Skeletal muscle tissue (tissue), 4 donors: Measurements from ENCODE around the gene KRT82. TPM values are rescaled to one million over a fixed set of nuclear protein-coding genes. Genes with fewer than 3 reads are reported as not detected.
"Not testable (repeated sequence)": the region's sequence is repeated elsewhere in the genome, so short reads cannot be mapped to it uniquely, and the experiment has no call there.

Source experiments
- H3K27ac ChIP-seq: one replicate; pipeline ENCODE4 v1.7.0; 2013; ENCODE audit warnings: mild to moderate bottlenecking, low read depth, low read length, inconsistent platforms
- H3K27me3 ChIP-seq, 3 donors: one replicate each; pipeline ENCODE4 v1.7.0; 2013; ENCODE audit warnings: low read length in 3 of 3; ENCODE audit not compliant: control insufficient read depth in 3 of 3, insufficient read depth in 3 of 3
- H3K36me3 ChIP-seq, 3 donors: one replicate each; pipeline ENCODE4 v1.7.0; 2013; ENCODE audit warnings: low read length in 3 of 3; ENCODE audit not compliant: control insufficient read depth in 3 of 3, insufficient read depth in 3 of 3
- H3K4me1 ChIP-seq, 3 donors: one replicate each; pipeline ENCODE4 v1.7.0; 2013; ENCODE audit warnings: low read length in 3 of 3, mild to moderate bottlenecking in 3 of 3; ENCODE audit not compliant: control insufficient read depth in 3 of 3, insufficient read depth in 3 of 3
- H3K4me3 ChIP-seq, 3 donors: one replicate each; pipeline ENCODE4 v1.7.0; 2013; ENCODE audit warnings: low read length in 3 of 3
- H3K9ac ChIP-seq, 3 donors: one replicate each; pipeline ENCODE4 v1.7.0; 2013; ENCODE audit warnings: low read length in 3 of 3, mild to moderate bottlenecking in 3 of 3, moderate library complexity in 2 of 3, low read depth in 1 of 3
- H3K9me3 ChIP-seq, 3 donors: one replicate each; pipeline ENCODE4 v1.7.0; 2013; ENCODE audit warnings: low read length in 3 of 3; ENCODE audit not compliant: control insufficient read depth in 3 of 3
- total RNA-seq: library from RNA; depleted of rRNA; stranded (reverse); fragments of >200 nt; gene quantifications from one replicate; pipeline ENCODE4 v1.2.3, GENCODE V29; 2014
- donor health status: Osteomylitis.

Gene KRT82
- total RNA-seq, 1 donor from 2014 or later, result not detected

DNA sequence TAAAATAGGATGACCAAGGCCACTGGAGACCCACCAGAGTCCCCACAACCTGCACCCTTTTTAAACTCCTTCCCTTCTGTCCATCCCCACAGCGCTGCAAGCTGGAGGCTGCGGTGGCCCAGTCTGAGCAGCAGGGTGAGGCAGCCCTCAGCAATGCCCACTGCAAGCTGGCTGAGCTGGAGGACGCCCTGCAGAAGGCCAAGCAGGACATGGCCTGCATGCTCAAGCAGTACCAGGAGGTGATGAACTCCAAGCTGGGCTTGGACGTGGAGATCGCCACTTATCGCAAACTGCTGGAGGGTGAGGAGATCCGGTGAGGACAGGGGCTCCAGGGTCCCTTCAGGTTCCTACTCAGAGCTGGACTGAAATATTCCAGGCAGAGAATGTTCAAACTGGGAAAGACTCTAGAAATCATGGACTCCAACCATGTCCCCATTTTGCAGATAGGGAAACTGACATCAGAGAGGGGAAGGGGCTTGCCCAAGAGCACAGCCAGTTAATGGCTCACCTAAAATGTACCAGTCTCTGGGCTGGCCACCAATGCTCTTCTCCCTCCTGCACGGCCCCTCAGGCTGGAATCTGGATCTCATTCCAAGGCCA, 56.0 kb downstream of the KRT82 start:
- peaks cover 0 to 13% (median 9%) of the 10 kb centered on the region in 3 donors for H3K27me3 ChIP-seq
- no peaks in the 10 kb centered on the region for H3K4me1 ChIP-seq
- no peak overlapping the region for H3K4me3 ChIP-seq
- H3K9me3 ChIP-seq, result no peaks in the 10 kb centered on the region
- no peaks in the 10 kb centered on the region for H3K36me3 ChIP-seq
- H3K9ac ChIP-seq, result no peak overlapping the region
- no peak overlapping the region for H3K27ac ChIP-seq

DNA sequence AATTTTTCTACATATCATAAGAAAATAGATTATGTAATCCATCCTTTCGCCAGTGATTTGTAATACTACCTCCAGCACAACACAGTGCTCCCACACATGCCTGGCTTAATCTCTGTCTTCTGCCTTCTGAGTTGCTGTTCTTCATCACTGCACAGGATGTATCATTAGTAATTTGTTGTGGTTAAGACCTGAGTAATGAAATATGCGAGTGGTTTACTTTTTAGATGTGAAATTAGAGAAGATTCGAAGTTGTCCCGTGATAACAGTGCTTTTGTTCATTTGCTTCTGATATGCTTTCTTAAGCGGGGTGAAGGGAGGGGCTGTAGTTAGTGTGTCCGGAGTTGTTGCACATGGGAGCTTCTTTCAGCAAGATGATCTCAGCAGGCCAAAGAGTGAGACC, 56.9 kb downstream of the KRT82 start:
- H3K9me3 ChIP-seq, result peaks cover 0 to 4% (median 2%) of the 10 kb centered on the region in 3 donors
- H3K27ac ChIP-seq, result no peak overlapping the region
- no peak overlapping the region for H3K4me3 ChIP-seq
- H3K9ac ChIP-seq, result no peak overlapping the region
- no peaks in the 10 kb centered on the region for H3K36me3 ChIP-seq
- H3K27me3 ChIP-seq, result peaks cover 0 to 9% (median 6%) of the 10 kb centered on the region in 3 donors
- H3K4me1 ChIP-seq, result no peaks in the 10 kb centered on the region

DNA sequence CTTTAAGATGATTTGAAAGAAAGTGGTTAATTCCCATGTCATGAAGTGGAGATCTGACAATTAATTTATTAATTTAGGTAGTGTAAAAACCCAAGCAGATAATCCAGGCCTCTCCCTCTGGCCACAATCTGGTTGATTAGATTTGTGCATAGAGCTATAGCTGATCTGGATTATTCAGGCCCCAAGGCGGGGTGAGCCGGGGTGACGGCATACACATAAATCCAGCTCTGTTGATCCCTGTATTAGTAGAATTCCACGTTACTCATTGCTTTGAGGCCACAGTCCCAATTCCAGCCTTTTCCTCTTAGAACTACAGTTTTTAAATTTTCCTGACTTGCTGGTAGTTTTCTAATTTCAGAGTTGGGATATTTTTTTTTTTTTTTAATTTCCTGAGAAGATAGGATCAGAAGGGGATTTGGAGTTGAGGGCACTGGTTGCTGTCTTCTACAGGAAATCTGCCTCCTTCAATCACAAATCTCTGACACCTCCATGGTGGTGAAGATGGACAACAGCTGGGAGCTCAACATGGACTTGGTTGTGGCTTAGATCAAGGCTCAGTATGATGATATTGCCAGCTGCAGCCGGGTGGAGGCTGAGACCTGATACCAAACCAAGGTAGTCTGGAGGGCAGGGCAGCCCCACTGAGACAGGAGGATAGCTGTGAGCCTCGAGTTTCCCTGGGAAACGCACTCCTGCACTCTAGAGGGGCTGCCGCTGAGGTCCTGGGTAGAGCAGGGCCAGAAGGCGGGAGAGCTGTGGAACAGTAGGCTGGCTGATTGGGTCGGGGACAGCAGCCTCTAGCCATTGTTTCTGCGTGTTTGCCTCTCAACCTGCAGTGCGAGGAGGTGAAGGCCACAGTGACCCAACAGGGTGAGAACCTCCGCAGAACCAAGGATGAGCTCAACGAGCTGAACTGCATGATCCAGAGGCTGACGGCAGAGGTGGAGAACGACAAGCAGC, 58.3 kb downstream of the KRT82 start:
- peaks cover 0 to 9% (median 5%) of the 10 kb centered on the region in 3 donors for H3K27me3 ChIP-seq
- no peaks in the 10 kb centered on the region for H3K4me1 ChIP-seq
- no peak overlapping the region for H3K4me3 ChIP-seq
- H3K36me3 ChIP-seq, result no peaks in the 10 kb centered on the region
- H3K27ac ChIP-seq, result no peak overlapping the region
- H3K9ac ChIP-seq, result no peak overlapping the region
- peaks cover 8 to 15% (median 14%) of the 10 kb centered on the region in 3 donors for H3K9me3 ChIP-seq

DNA sequence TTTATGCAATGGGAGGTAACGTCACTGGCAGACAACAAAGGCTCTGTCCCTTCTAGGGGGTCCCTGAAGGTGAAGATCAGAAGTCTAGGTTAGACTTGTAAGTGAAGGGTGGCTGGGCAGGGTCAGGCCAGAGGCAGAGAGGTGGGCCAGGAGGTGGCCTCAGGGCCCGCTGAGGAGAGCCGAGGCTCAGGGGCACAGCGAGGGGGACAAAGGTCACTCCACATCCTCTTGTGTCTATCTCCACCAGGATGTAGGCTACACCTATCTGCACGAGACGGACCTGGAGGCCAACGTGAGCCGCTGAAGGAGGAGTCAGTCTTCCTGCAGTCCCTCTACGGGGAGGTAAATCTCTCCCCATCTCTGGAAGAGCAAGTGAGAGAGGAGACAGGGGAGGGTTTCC, 59.1 kb downstream of the KRT82 start:
- H3K4me1 ChIP-seq, result no peaks in the 10 kb centered on the region
- H3K9me3 ChIP-seq, result peaks cover 11 to 17% (median 16%) of the 10 kb centered on the region in 3 donors

DNA sequence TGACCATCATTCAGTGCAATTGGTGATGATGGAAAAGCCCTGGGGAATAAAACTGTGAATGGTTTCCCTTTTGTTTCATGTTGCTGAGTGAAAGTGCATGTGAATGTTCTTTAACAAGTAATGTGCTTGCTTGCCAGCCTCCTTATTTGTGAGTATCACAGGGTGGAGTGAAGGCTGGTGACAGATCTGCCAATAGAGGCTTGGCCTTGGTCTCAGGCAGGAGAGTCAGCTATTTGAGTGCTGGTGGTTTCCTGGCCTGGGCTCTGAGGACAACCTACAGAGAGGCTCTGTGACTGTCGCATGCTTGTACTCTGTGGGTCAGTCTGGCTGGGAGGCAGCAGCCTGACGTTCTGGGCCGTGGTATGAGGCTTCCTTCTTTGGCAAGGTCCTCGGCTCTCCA, 59.5 kb downstream of the KRT82 start:
- Histone ChIP-seq H3K4me3 (no peak overlapping the region), H3K36me3 (no peaks in the 10 kb centered on the region), H3K9me3 (peaks cover 11 to 17% (median 16%) of the 10 kb centered on the region in 3 donors), H3K9ac (no peak overlapping the region), H3K4me1 (no peaks in the 10 kb centered on the region), H3K27me3 (peaks cover 0 to 13% (median 5%) of the 10 kb centered on the region in 3 donors), H3K27ac (no peak overlapping the region)

More for the DNA sequence above, 59.1 kb downstream of the KRT82 start:
- no peak overlapping the region for H3K27ac ChIP-seq
- no peak overlapping the region for H3K4me3 ChIP-seq
- no peaks in the 10 kb centered on the region for H3K36me3 ChIP-seq
- H3K9ac ChIP-seq, result no peak overlapping the region
- peaks cover 0 to 11% (median 5%) of the 10 kb centered on the region in 3 donors for H3K27me3 ChIP-seq

DNA sequence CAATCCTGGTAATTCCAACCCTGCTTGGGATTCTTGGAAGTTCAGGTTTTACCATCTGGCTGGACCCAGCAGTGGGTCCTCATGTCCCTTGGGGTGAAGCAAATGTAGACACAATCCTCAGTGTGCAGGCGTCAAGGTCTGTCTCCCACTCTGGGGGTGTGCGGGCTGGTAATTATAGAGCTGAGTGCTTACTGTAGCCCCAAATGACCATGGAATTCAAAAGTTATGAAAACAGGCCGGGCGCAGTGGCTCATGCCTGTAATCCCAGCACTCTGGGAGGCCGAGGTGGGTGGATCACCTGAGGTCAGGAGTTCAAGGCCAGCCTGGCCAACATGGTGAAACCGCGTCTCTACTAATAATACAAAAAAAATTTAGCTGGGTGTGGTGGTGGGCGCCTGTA, 61.1 kb downstream of the KRT82 start:
- H3K4me3 ChIP-seq, H3K4me1 ChIP-seq, H3K27ac ChIP-seq, H3K9ac ChIP-seq, H3K36me3 ChIP-seq: not testable (repeated sequence)
- peaks cover 0 to 12% (median 5%) of the 10 kb centered on the region in 3 donors for H3K27me3 ChIP-seq
- H3K9me3 ChIP-seq, result peaks cover 11 to 19% (median 16%) of the 10 kb centered on the region in 3 donors

DNA sequence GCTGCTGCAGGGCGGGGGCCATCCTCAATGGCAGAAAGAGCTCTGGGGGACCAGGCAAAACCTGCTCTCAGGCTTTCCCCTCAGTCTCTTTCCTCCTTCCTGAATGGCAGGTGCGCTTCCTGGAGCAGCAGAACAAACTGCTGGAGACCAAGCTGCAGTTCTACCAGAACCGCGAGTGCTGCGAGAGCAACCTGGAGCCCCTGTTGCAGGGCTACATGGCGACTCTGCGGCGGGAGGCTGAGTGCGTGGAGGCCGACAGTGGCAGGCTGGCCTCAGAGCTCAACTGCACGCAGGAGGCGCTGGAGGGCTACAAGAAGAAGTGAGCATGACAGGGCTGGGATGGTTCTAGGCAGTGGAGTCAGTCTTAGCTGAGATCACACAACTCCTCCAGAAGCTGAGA, 62.0 kb downstream of the KRT82 start:
- Histone ChIP-seq H3K36me3 (no peaks in the 10 kb centered on the region), H3K4me1 (no peaks in the 10 kb centered on the region), H3K27me3 (peaks cover 0 to 10% (median 7%) of the 10 kb centered on the region in 3 donors), H3K4me3 (no peak overlapping the region), H3K9me3 (peaks cover 11 to 19% (median 16%) of the 10 kb centered on the region in 3 donors), H3K9ac (no peak overlapping the region), H3K27ac (no peak overlapping the region)

Other genes with a start within 250 kb of the KRT82 start
- 0.52 TPM for gene KRT80, start 214.3 kb downstream of the KRT82 start, total RNA-seq
- gene KRT7, start 173.1 kb downstream of the KRT82 start, total RNA-seq, result not detected
- gene KRT86, start 131.7 kb downstream of the KRT82 start, total RNA-seq, result 0.52 TPM
- not detected for gene KRT81, start 114.8 kb downstream of the KRT82 start, total RNA-seq
- gene KRT83, start 84.9 kb downstream of the KRT82 start, total RNA-seq, result not detected
- 0.52 TPM for gene KRT85, start 38.9 kb downstream of the KRT82 start, total RNA-seq
- not detected for gene KRT84, start 20.7 kb downstream of the KRT82 start, total RNA-seq
- not detected for gene KRT75, start 28.0 kb upstream of the KRT82 start, total RNA-seq
- not detected for gene KRT6B, start 45.8 kb upstream of the KRT82 start, total RNA-seq
- not detected for gene KRT6C, start 67.5 kb upstream of the KRT82 start, total RNA-seq
- gene KRT6A, start 86.9 kb upstream of the KRT82 start, total RNA-seq, result 1.6 TPM
- gene KRT5, start 114.1 kb upstream of the KRT82 start, total RNA-seq, result 1.6 TPM
- not detected for gene KRT71, start 146.8 kb upstream of the KRT82 start, total RNA-seq
- gene KRT74, start 167.5 kb upstream of the KRT82 start, total RNA-seq, result not detected
- not detected for gene KRT72, start 195.1 kb upstream of the KRT82 start, total RNA-seq
- under 0.01 TPM for gene KRT73, start 212.2 kb upstream of the KRT82 start, total RNA-seq
- not detected for gene KRT2, start 245.9 kb upstream of the KRT82 start, total RNA-seq